Heart left ventricle (tissue), 13 donors: ENCODE measurements around the gene SFMBT2.

ENCODE experiments used
- CTCF ChIP-seq, 12 donors: fragments of 200-600 bp; sonication (generic) in 4 of 12; IDR thresholded peaks; one replicate each; pipeline versions ENCODE4 v1.5.0 to v1.8.0; 2018 to 2022; ENCODE audit warnings: antibody characterized with exemption in 12 of 12, mild to moderate bottlenecking in 5 of 12
- POLR2A ChIP-seq, 2 donors: fragments of 450-650 bp; IDR thresholded peaks; one replicate each; pipeline ENCODE4 v1.6.1; 2017; ENCODE audit warnings: antibody characterized with exemption in 2 of 2, mild to moderate bottlenecking in 2 of 2, moderate library complexity in 2 of 2
- donor health status: ischemic (EF 13 %, LVEDD 7.1; RV severe dilation, severe dysfunction).
- donor health status: DM: no; HTN: yes; CAD: no.
- donor health status: DM: no; HTN: no; CAD: no.
- donor health status: ischemic (EF 25% LVEDD 6.9; RV normal size, moderate dysfunction).
- donor health status: ischemic (EF 25% LVEDD 5.7; RV mildly dilated, moderate dysfunction).
- donor health status: ischemic (EF 35%, LVEDD 5.7; RV mildly dilated, moderate dysfunction).
- donor health status: nonischemic (EF 11% LVEDD 7.7; RV severe dilation, severe dysfunction).
- donor health status: DM: yes; HTN: yes; CAD: no.
- donor health status: PGD.
- donor health status: ischemic (EF 29% LVEDD 5.4; RV normal size, mild dysfunction).
- donor health status: nonischemic (EF 23%, LVEDD 6.1; RV moderate dilation, normal function).

DNA sequence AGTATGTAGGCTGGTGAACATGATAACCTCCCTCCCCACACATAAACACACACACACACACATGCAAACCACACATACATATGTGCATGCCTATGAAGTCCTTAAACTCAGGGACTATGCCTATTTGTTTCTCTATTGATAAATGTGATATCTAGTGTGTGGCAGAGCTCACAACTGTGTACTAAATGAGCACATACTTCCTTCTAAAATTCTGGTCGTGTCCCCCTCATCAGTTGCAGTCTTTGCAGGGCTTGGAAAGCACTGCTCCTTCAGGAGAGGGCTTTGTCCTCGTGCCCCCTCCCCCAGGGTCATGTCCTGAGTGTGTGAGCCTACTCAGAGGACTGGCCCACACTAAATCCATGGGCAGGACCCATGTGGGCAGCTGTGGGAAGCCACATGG is 94.0 kb downstream of the SFMBT2 start:
- TF ChIP-seq CTCF (IDR thresholded peaks at IDR 0.05) (no peak), POLR2A (IDR thresholded peaks at IDR 0.05) (no peak)
